GM21576 (cell line): ENCODE measurements around the gene TSPAN18.

Experiments
- ATAC-seq: cut with Tn5 transposase; IDR thresholded peaks from one replicate; pipeline ENCODE4 v1.9.1; 2021; ENCODE audit warnings: mild to moderate bottlenecking, moderate library complexity; ENCODE audit not compliant: unreplicated experiment

Gene TSPAN18

GRCh38 chr11:44726283-44727113 lies at the start of gene TSPAN18:
TSPAN18 (plus strand) TSS chr11:44726962; CDS start chr11:44906417, 179,455 bp downstream.
- ATAC-seq: peak; percentile 85

- ATAC-seq: no peak
Measured at GRCh38 chr11:44680982-44681597, 45.7 kb upstream of the TSPAN18 start.

GRCh38 chr11:44681698-44682097 lies 45.1 kb upstream of the TSPAN18 start:
- no peak for ATAC-seq

- no peak for ATAC-seq
Measured at GRCh38 chr11:44684859-44685281, 41.9 kb upstream of the TSPAN18 start.

- no peak for ATAC-seq
Measured at GRCh38 chr11:44687388-44687787, 39.4 kb upstream of the TSPAN18 start.

GRCh38 chr11:44689265-44689664 lies 37.5 kb upstream of the TSPAN18 start:
- ATAC-seq: no peak

GRCh38 chr11:44690651-44691050 lies 36.1 kb upstream of the TSPAN18 start:
- ATAC-seq: no peak

GRCh38 chr11:44692460-44692859 lies 34.3 kb upstream of the TSPAN18 start:
- no peak for ATAC-seq

GRCh38 chr11:44693654-44694119 lies 33.1 kb upstream of the TSPAN18 start:
- ATAC-seq: no peak

- no peak for ATAC-seq
Measured at GRCh38 chr11:44694443-44694842, 32.3 kb upstream of the TSPAN18 start.

GRCh38 chr11:44695169-44695833 lies 31.5 kb upstream of the TSPAN18 start:
- no peak for ATAC-seq

- no peak for ATAC-seq
Measured at GRCh38 chr11:44698252-44698912, 28.4 kb upstream of the TSPAN18 start.

GRCh38 chr11:44699497-44700408 lies 27.0 kb upstream of the TSPAN18 start:
- no peak for ATAC-seq

GRCh38 chr11:44701276-44701675 lies 25.5 kb upstream of the TSPAN18 start:
- no peak for ATAC-seq

- no peak for ATAC-seq
Measured at GRCh38 chr11:44702889-44703288, 23.9 kb upstream of the TSPAN18 start.

GRCh38 chr11:44707094-44707493 lies 19.7 kb upstream of the TSPAN18 start:
- no peak for ATAC-seq

GRCh38 chr11:44708009-44708408 lies 18.8 kb upstream of the TSPAN18 start:
- no peak for ATAC-seq

GRCh38 chr11:44708523-44709280 lies 18.1 kb upstream of the TSPAN18 start:
- no peak for ATAC-seq

- ATAC-seq: no peak
Measured at GRCh38 chr11:44709281-44709562, 17.5 kb upstream of the TSPAN18 start.

- ATAC-seq: no peak
Measured at GRCh38 chr11:44709966-44710365, 16.8 kb upstream of the TSPAN18 start.
